ENCODE measurements around the gene SYTL1.

Gene SYTL1, protein sequence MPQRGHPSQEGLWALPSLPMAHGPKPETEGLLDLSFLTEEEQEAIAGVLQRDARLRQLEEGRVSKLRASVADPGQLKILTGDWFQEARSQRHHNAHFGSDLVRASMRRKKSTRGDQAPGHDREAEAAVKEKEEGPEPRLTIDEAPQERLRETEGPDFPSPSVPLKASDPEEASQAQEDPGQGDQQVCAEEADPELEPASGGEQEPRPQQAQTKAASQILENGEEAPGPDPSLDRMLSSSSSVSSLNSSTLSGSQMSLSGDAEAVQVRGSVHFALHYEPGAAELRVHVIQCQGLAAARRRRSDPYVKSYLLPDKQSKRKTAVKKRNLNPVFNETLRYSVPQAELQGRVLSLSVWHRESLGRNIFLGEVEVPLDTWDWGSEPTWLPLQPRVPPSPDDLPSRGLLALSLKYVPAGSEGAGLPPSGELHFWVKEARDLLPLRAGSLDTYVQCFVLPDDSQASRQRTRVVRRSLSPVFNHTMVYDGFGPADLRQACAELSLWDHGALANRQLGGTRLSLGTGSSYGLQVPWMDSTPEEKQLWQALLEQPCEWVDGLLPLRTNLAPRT

DNA sequence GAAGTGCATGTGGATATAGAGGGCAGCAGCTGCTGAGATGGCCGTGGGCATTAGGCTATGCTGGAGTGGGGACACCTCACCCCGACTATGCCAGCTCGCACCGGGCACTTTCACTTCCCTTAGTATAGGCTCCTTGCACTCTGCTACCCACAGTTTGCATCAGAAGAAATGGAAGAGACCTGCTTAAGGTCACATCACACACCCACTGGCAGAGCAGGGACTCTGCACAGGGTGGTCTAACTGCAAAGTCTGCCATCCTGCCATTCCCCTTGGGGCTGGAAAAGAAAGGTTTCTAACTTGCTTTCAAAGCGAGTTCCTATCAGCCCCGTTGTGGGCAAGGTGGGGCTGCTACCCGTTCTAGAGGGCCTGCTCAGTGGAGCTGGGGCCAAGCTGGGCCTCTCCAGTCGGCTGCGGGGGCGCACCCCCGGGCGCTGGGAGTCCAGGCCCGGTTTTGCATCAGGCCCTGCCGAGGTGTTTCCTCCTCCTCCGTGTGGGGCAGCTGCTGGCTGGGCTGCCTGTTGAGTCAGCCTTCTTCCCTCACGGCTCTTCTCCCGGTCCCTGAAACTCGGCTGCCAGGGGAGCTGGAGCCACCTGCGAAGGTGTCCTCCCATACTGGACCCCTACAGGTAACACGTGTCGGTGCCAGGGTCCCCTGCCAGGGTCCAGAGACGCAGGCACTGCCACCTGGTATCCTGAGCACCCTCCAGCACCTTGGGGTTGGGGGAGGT is at the start of gene SYTL1:
Gene SYTL1 (plus strand): TSS at position 498 of the 728 bp plus-strand sequence. CDS start 3,313 bp downstream, outside the sequence.
- DNase-seq: peak; percentile 25 to 64 (median 50)

GRCh38 chr1:27292106-27292505 is 49.7 kb upstream of the SYTL1 start:
- no peak for DNase-seq

DNA sequence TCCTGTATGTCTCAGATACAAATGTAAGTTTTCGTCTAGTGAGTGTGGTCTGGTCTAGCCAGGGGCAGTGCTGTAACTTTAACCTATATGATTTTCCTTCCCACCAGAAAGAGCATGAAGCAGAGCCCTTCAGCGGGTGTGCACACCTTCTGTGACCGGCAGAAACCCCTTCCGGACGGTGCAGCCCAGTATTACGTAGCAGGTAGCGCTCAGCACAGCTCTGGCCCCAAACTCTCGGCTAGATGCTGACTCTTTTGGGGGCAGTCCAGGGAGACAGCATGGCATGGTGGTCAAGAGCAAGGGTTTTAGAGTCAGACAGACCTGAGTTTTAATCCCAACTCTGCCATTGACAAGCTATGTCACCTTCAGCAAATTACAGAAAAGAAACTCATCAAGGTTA is 47.9 kb upstream of the SYTL1 start:
- DNase-seq: no peak

GRCh38 chr1:27296773-27297291 is 45.0 kb upstream of the SYTL1 start:
- peak; percentile 9 to 61 (median 49) for DNase-seq

DNA sequence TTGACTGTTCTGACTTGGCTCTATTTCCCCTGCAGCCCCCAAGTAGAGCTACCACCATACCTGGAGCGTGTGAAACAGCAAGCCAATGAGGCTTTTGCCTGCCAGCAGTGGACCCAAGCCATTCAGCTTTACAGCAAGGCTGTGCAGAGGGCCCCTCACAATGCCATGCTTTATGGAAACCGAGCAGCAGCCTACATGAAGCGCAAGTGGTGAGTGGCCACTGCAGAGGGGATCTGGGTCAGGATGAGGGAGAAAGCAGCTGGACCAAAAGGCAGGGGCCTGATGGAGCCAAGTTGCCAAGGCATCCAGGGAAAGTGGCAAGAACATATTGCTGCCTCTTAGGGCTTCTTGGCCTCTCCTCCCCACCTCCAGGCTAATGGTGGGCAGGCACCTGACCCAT is 43.9 kb upstream of the SYTL1 start:
- DNase-seq: no peak

DNA sequence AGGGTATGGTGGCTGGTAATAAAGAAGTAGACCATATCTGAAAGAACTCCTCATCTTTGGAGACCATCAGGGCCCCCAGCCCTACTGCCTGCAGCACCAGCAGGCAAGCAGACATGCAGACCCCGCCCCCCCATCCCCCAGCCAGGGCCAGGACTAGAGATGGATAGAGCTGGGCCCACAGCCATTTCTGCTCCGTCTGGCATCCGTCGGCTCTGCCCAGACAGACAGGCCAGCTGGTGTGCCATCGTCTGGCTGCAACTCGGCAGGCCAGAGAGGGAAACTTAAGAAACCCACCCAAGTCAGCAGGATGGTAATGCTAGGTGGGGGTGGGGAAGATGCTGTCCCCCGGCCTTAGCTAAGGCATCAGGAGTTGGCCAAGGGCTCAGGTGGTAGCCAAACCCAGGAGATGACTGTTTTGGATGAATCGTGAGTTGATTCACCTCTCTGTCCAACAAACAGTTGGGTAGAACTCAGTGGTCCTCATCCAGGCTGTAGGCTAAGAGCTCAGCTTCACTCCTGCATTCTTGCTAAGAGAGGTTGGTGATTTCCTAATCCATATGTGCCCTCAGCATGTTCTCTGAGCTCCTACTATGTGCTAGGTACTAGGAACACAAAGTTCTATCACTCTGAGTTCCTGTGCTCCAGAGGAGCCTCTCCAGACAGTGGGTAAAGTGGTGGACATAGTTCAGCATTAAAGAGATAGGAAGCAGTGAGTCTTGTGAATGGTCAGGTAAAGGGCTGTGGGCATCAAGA is 43.0 kb upstream of the SYTL1 start:
- no peak for DNase-seq

- no peak for DNase-seq
These were observed 42.2 kb upstream of the SYTL1 start for GRCh38 chr1:27299385-27300271.

DNA sequence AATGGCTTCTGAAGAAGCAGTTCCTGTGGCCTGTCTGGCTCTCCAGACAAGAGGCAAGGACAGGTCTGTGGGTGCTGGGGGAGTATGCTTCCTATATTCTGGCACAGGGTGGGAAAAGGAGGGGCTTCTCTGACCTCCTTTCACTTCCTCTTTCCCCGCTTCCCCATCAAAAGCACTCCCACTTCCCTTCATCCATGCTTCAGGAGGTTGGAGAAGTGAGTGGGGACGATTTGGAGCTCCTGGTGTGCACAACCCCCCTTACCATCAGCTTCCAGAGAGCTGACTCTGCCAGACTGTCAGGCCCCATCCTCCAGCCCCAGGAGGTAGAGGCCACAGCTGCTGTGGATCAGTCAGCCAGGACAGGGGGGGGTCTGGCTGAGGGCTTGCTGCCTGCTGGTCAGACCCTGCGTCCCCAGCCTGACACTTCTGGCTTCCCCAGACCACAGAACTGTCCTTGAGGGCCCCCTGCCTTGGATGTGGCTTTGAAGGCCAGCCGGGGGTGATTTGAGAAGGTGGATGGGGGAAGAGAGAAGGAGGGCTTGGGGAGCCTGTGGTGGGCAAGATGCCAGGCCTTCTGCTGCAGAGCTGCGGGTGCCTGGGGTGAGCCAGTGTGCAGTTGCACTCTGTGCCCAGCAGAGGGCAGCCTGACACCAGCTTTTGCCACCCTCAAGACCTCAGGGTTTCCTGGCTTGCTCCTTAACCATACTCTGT is 41.3 kb upstream of the SYTL1 start:
- peak; percentile 41 to 86 (median 72) for DNase-seq

DNA sequence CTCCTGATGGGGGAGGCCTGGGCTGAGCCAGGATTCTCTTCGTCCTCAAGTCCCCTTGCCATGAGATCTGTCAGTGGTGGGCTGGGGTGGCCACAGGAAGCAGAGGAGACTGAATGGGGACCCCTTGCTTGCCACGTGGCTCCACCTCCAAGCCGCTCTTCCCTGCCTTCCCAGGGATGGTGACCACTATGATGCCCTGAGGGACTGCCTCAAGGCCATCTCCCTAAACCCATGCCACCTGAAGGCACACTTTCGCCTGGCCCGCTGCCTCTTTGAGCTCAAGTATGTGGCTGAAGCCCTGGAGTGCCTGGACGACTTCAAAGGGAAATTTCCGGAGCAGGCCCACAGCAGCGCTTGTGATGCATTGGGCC is 40.8 kb upstream of the SYTL1 start:
- no peak for DNase-seq

DNA sequence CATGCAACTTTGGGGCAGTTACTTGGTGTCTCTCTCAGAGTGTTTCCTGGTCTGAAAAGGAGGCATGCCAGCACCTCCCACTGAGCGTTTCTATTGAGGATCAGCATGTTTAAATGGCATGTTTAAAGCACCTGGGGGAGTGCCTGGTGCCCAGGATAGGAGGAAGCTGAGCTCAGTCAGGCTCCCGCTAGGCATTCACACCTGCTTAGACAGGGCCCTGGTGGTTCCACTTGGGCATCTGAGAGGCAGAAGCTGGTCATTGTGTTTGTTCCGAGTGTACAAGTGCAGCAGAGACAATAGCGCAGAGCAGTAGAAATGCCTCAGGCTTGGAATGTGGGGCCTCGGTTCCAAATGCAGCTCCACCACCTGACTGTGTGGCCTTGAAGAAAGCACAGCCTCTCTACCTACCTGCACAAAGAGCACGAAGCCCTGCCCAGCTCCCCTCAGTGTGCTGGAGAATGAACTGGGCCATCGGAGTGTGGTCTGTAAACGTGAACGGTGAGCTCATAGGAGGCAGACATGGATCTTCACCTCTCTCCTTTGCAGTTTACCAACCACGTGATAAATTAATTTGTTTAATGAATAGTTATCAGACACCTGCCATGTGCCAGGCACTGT is 40.1 kb upstream of the SYTL1 start:
- DNase-seq: no peak

DNA sequence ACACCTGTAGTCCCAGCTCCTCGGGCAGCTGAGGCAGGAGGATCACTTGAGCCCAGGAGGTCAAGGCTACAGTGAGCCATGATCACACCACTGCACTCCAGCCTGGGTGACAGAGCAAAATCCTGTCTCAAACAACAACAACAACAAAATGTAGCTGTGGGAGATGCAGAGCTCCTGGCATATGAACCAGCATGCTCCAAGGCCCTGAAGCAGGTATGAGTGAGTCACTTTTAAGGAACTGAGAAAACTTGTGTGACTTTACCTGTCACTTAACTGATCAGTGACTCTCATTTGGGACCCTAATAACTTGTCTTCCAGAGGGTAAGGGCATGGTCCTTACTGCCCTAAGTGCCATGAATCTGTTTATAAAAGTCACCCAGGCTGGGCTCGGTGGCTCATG is 39.2 kb upstream of the SYTL1 start:
- DNase-seq: no peak

DNA sequence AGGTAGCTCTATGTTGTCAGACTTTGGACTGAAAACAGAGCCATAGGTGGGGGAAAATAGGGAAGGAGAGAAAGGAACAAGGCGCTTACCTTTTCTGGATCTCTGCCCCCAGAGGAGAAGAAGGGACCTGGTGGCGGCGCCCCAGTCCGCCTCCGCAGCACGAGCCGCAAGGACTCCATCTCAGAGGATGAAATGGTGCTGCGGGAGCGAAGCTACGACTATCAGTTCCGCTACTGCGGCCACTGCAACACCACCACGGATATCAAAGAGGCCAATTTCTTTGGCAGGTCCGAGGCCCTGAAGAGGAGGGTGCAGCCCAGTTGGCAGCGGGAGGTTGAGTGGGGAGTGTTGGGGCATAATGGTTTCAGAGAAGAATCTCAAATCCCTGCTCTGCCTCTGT is 38.3 kb upstream of the SYTL1 start:
- no peak for DNase-seq

DNA sequence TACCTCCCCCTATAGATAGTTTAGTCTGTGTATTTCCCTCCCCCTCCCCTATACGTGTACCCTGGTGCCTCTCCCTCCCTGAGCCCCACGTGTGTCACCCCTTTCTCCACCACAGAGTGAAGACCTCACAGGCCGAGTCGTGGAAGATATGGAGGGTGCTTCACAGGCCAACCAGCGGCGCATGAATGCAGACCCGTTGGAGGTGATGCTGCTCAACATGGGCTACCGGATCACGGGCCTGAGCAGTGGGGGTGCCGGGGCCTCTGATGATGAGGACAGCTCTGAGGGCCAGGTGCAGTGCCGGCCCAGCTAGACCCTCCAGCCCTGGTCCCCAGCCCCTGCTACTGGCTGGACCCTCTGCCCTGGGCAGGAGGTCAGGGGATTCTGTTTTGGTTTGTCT is 35.8 kb upstream of the SYTL1 start:
- DNase-seq: no peak

DNA sequence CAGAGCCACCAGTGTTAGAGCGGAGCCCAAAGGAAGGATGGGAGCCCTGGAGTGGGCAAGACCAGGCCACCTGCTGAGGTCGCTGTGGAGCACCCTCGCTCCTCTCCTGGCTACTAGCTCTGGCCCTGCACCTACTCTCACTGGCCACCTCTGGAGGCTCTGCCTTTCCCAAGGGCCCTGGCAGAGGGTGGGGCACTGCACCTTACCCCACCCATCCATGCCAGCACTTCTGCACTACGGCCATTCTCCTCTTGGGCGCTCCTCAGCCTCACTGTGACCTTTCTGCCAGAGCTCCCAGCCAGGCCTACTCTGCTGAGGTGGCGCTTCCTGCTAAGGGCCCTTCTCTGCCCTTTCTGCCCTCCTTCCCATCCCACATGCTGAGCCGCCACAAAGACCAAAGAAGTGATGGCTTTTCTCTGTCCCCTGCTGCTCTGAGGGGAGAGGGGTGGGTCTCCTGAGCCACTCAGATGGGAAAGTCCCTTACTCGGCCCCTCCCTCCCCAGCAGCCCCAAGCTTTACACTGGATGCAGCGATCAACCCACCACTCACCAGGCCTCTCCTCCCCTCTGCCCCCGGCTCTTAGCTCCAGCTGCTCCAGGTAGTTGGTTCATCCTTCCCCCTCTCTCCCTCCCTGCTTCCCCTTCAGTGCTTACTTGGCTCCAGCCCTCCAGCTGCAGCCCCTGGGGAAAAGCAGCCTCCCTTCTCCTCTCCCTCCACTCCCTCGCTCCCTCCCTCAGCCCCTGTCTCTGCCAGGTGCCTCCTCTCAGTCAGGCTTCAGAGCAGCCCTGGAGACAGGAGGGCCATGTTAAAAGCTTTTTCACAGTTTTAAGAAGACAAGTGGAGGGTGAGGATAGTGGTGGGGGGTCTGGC is 34.7 kb upstream of the SYTL1 start:
- DNase-seq: no peak

DNA sequence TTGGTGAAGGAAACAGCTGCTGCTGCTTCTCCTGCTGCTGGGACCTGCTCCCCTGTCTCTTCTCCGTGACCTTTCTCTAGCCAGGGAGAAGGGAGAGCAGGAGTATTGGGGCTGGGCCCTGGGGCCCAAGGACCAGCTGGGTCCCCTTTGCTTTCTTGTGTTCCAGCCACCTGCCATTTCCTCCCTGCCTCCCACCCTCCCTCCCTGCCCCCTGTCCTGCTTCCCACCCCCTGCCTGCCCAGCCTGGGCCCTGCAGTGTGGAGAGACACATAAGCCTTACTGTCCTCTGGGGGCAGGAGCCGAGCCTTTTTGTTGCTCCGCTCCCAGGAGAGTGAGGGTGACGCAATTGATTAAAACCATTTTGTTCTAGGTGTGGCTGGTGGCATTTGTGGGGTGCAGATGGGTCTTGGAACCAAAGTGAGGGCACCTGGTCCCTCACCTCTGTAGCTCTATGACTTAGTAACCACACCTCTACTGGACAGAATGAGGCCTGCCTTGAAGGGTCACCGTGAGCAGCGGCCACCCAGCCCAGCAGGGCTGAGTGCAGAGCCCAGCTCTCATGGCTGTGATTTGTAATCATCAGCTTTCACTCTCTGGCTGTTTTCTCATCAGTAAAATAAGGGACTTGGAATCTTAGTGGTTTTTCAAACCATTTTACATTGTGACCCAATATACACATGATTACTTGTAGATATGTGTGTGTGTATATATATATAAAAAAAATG is 33.8 kb upstream of the SYTL1 start:
- no peak for DNase-seq

DNA sequence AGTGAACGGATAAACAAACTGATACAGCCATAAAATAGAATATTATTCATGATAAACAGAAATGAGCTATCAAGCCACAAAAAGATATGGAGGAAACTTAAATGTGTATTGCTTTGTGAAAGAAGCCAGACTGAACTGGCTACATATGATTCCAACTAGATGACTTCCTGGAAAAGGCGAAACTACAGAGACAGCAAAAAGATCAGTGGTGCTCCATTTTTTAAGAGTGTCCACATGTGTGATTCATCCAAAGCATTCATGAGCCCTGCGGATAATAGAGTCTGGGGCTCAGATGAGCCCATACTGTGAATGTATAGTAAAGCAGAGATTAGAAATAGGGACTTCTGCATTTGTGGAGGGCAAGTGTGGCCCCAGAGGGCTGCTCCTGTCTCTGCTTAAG is 27.7 kb upstream of the SYTL1 start:
- no peak for DNase-seq

DNA sequence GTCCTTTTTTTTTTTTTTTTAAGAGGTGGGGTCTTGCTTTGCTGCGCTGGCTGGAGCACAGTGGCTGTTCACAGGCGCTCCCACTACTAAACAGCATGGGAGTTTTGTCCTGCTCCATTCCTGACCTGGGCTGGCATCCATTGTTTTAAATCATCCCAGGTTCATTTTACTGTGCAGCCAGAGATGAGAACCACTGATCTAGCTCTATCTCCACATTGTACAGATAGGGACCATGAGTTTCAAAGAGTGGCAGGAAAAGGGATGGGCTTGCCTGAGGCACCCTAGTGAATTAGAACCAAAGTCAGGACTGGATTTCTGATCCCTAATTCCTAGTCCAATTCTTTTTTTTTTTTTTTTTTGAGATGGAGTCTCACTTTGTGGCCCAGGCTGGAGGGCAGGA is 27.1 kb upstream of the SYTL1 start:
- no peak for DNase-seq

DNA sequence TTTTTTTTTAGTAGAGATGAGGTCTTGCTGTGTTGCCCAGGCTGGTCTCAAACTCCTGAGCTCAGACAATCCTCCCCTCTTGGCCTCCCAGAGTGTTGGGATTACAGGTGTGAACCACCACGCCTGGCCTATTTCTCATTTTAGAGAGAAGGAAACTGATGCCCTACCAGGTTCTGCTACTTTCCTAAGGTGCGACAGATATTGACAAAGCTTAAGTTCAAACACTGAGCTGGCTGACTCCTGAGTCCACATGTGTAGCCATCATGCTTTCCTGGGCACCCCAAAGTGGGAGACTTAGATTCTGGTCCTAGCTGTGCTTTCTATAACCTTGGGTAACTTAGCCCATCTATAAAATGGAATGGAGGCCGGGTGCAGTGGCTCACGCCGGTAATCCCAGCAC is 25.0 kb upstream of the SYTL1 start:
- DNase-seq: no peak

GRCh38 chr1:27318136-27318535 is 23.7 kb upstream of the SYTL1 start:
- no peak for DNase-seq

Measured in stimulated activated naive CD4-positive, alpha-beta T cell (primary cell).